GM23248 (cell line): ENCODE results near the gene ABCE1.

Experiments used
- EZH2 ChIP-seq: fragments of 200-600 bp; sonication (generic); IDR thresholded peaks from 2 replicates; pipeline ENCODE4 v1.6.1; 2018; ENCODE audit warnings: antibody characterized with exemption, mild to moderate bottlenecking; ENCODE audit not compliant: insufficient read depth, poor library complexity, severe bottlenecking
- EZH2phosphoT487 ChIP-seq: fragments of 200-600 bp; sonication (generic); IDR thresholded peaks from 2 replicates; pipeline ENCODE4 v1.6.1; 2018; ENCODE audit warnings: antibody characterized with exemption, moderate library complexity, mild to moderate bottlenecking, low read depth; ENCODE audit not compliant: insufficient read depth

GRCh38 chr4:145177511-145177905 is 79.4 kb downstream of the ABCE1 start:
- TF ChIP-seq EZH2 (no peak), EZH2phosphoT487 (no peak)
